Left hindlimb (tissue), 1 donor: ENCODE data around the gene UCP1.

Source experiments
- DNase-seq: peaks from one replicate; pipeline ENCODE4 v3.0.0-alpha.2; 2018

The UCP1 gene

GRCh38 chr4:140568507-140569306 is at the start of gene UCP1:
Gene UCP1, minus strand, starts transcription at chr4:140568961. Its CDS starts 232 bp downstream, at chr4:140568729.
- peak; percentile 30 for DNase-seq

GRCh38 chr4:140617499-140618248 is 48.9 kb upstream of the UCP1 start:
- DNase-seq: no peak

GRCh38 chr4:140615451-140615850 is 46.7 kb upstream of the UCP1 start:
- no peak for DNase-seq

GRCh38 chr4:140612357-140612756 is 43.6 kb upstream of the UCP1 start:
- DNase-seq: no peak

- DNase-seq: no peak
These were observed 43.1 kb upstream of the UCP1 start for GRCh38 chr4:140611854-140612253.

- no peak for DNase-seq
These were observed 41.0 kb upstream of the UCP1 start for GRCh38 chr4:140609548-140610425.

GRCh38 chr4:140607852-140608251 is 39.1 kb upstream of the UCP1 start:
- DNase-seq: no peak

GRCh38 chr4:140604544-140604943 is 35.8 kb upstream of the UCP1 start:
- no peak for DNase-seq

- no peak for DNase-seq
These were observed 34.5 kb upstream of the UCP1 start for GRCh38 chr4:140603286-140603685.

- DNase-seq: no peak
These were observed 34.0 kb upstream of the UCP1 start for GRCh38 chr4:140602714-140603113.

GRCh38 chr4:140600408-140600807 is 31.6 kb upstream of the UCP1 start:
- no peak for DNase-seq

- DNase-seq: no peak
These were observed 26.3 kb upstream of the UCP1 start for GRCh38 chr4:140595065-140595464.

- DNase-seq: no peak
These were observed 15.7 kb upstream of the UCP1 start for GRCh38 chr4:140584439-140584838.

GRCh38 chr4:140581078-140581477 is 12.3 kb upstream of the UCP1 start:
- no peak for DNase-seq

- no peak for DNase-seq
These were observed 10.5 kb upstream of the UCP1 start for GRCh38 chr4:140579278-140579677.

- no peak for DNase-seq
These were observed 6.7 kb upstream of the UCP1 start for GRCh38 chr4:140575489-140575888.

GRCh38 chr4:140571620-140572019 is 2.9 kb upstream of the UCP1 start:
- DNase-seq: no peak

GRCh38 chr4:140569307-140569638 is 512 bp upstream of the UCP1 start:
- DNase-seq: no peak

GRCh38 chr4:140559696-140560095 is 9.1 kb downstream of the UCP1 start:
- DNase-seq: no peak

GRCh38 chr4:140557831-140558435 is 10.8 kb downstream of the UCP1 start:
- DNase-seq: no peak

GRCh38 chr4:140556372-140557085 is 12.2 kb downstream of the UCP1 start:
- DNase-seq: no peak

- DNase-seq: no peak
These were observed 34.7 kb downstream of the UCP1 start for GRCh38 chr4:140533951-140534480.
